ENCODE results near the gene C1R. TPM values are rescaled to one million over a fixed set of nuclear protein-coding genes. Genes with fewer than 3 reads are reported as not detected.

The C1R gene
- total and polyA plus RNA-seq, 2 of the 8 experiments (the other 6 are each of a cell fraction or from before 2014, with no cell fraction given), result 6.9 to 16.3 TPM

DNA sequence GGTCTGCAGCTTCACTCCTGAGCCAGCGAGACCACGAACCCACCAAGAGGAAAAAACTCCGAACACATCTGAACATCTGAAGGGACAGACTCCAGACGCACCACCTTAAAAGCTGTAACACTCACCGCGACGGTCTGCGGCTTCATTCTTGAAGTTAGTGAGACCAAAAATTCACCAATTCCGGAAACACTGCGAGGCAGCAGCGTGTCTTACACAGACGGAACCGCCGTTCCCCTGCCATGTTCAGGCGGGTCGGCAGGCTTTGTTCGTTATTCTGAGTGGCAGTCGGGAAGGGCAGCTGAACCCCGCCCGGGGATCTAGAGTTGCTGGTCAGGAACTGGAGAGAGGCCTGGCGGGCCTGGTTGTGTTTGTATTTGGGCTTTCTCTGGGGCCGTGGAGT lies 53.7 kb downstream of the C1R start:
- ChIA-PET CTCF (ENCODE audit: partially characterized antibody) (interaction anchor here (0.6 to 2.8 kb wide), 9 partner anchors 13 to 94 kb away, joined by 3 to 14 read pairs (median 3); partner anchors contain the start of gene LPCAT3), POLR2A (ENCODE audit: partially characterized antibody) (interaction anchor here (0.9 to 2.0 kb wide), 2 partner anchors 78 to 94 kb away, joined by 3 to 6 read pairs; partner anchors contain the start of genes C12orf57 and RNU7-1)
- no peaks in the 10 kb centered on the region for H3K79me2 ChIP-seq (ENCODE audit: control insufficient read depth in 1 of 2, insufficient read depth in 2 of 2, low read length in 2 of 2)
- no peak overlapping the region for H3K56ac ChIP-seq (replicated peaks; ENCODE audit: insufficient read length, low read depth, low read length)
- H3K9me3 ChIP-seq (ENCODE audit: insufficient read depth in 2 of 2, low read depth in 1 of 2, low read length in 1 of 2), result no peaks in the 10 kb centered on the region; a peak in 1 of 4 replicates
- no peak for TF ChIP-seq RAD21 (IDR thresholded peaks at IDR 0.05 in 1 of 2, conservative IDR thresholded peaks at IDR 0.05 in 1 of 2; ENCODE audit: low read depth in 2 of 2, low read length in 2 of 2)
- TF ChIP-seq, protein P1, sequence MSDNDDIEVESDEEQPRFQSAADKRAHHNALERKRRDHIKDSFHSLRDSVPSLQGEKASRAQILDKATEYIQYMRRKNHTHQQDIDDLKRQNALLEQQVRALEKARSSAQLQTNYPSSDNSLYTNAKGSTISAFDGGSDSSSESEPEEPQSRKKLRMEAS (IDR thresholded peaks at IDR 0.05), result no peak
- no peak for TF ChIP-seq RNF2 (IDR thresholded peaks at IDR 0.05; ENCODE audit: borderline replicate concordance, low read depth, low read length, missing control alignments, poor library complexity, severe bottlenecking)
- no peak for TF ChIP-seq KDM5A (IDR thresholded peaks at IDR 0.05; ENCODE audit: low read length)
- no peak for TF ChIP-seq RBBP5 (IDR thresholded peaks at IDR 0.05; ENCODE audit: borderline replicate concordance, low read depth, low read length)
- TF ChIP-seq ZNF274 (IDR thresholded peaks at IDR 0.05; ENCODE audit: borderline replicate concordance, extremely low read depth, low read length), result no peak
- no peak for TF ChIP-seq EP300 (IDR thresholded peaks at IDR 0.05; ENCODE audit: borderline replicate concordance in 1 of 2, low read depth in 2 of 2, low read length in 2 of 2)
- no peak for TF ChIP-seq BRCA1 (IDR thresholded peaks at IDR 0.05; ENCODE audit: low read depth, low read length)
- TF ChIP-seq SIX5 (IDR thresholded peaks at IDR 0.05; ENCODE audit: low read depth, low read length), result no peak
- TF ChIP-seq CTBP2 (IDR thresholded peaks at IDR 0.05; ENCODE audit: borderline replicate concordance, insufficient read depth, insufficient read length, low read length), result no peak
- TF ChIP-seq CEBPB (IDR thresholded peaks at IDR 0.05; ENCODE audit: low read depth, low read length), result no peak
- no peak for TF ChIP-seq SRF (IDR thresholded peaks at IDR 0.05; ENCODE audit: low read depth, low read length)
- no peak overlapping the region for H2BK120ac ChIP-seq (replicated peaks; ENCODE audit: low read depth, low read length)
- no peak overlapping the region for H4K91ac ChIP-seq (replicated peaks; ENCODE audit: insufficient read length, low read length)
- no peaks in the 10 kb centered on the region for H3K23me2 ChIP-seq (ENCODE audit: low read depth, low read length)
- FAIRE-seq (no peak), DNase-seq (ENCODE audit: low read depth in 1 of 2, low spot score in 2 of 2) (no peak)
- no peak overlapping the region for H3K27ac ChIP-seq (ENCODE audit: low read depth, low read length)
- no peak overlapping the region for H3K23ac ChIP-seq (ENCODE audit: insufficient read length)
- no peaks in the 10 kb centered on the region for H3K27me3 ChIP-seq (replicated peaks in 1 of 4; ENCODE audit: control insufficient read depth in 3 of 4, extremely low read depth in 1 of 4, insufficient read depth in 3 of 4, low read length in 3 of 4)
- no peaks in the 10 kb centered on the region for H4K20me1 ChIP-seq (replicated peaks in 1 of 2; ENCODE audit: control insufficient read depth in 1 of 2, insufficient read depth in 2 of 2, low read length in 2 of 2)
- H2BK5ac ChIP-seq (ENCODE audit: low read depth, low read length), result 0 out of 2 replicates have a peak overlapping the region, but pooled peaks have one; percentile 52
- no peak overlapping the region for H3K4ac ChIP-seq (replicated peaks; ENCODE audit: insufficient read length, low read depth, low read length)
- H2BK15ac ChIP-seq (ENCODE audit: low read length), result no peak overlapping the region
- no peaks in the 10 kb centered on the region for H3K79me1 ChIP-seq (ENCODE audit: low read depth, low read length)
- H4K5ac ChIP-seq (ENCODE audit: insufficient read length, low read depth, low read length), result no peak overlapping the region
- no peak overlapping the region for H3K9ac ChIP-seq (replicated peaks in 1 of 4; ENCODE audit: extremely low read depth in 1 of 4, low read depth in 3 of 4, low read length in 3 of 4)
- no peak overlapping the region for H3K18ac ChIP-seq (ENCODE audit: extremely low read depth, low read length)
- H2AK5ac ChIP-seq (ENCODE audit: low read depth, low read length), result no peak overlapping the region
- no peaks in the 10 kb centered on the region for H3K36me3 ChIP-seq (ENCODE audit: control insufficient read depth in 2 of 4, insufficient read depth in 4 of 4, low read length in 3 of 4)
- H2AFZ ChIP-seq (ENCODE audit: low read length), result no peak overlapping the region
- no peak overlapping the region for H3K4me3 ChIP-seq (ENCODE audit: extremely low read depth in 1 of 4, insufficient read depth in 2 of 4, low read depth in 3 of 4, low read length in 4 of 4)
- no peak overlapping the region for H2BK12ac ChIP-seq (ENCODE audit: low read depth, low read length)
- WGBS, 2 experiments (ENCODE audit: extremely low coverage in 1 of 2, insufficient coverage in 1 of 2, insufficient read length in 1 of 2, insufficient replicate concordance in 2 of 2, low coverage in 1 of 2, low lambda C conversion rate in 2 of 2, missing lambda C conversion rate in 1 of 2), result 90% methylated on average over 22 of the region's 22 CpGs; no CpG with 5 or more reads in 1 of the 2 experiments
- H2BK20ac ChIP-seq (ENCODE audit: low read length), result 0 out of 2 replicates have a peak overlapping the region, but pooled peaks have one; percentile 72
- H3K4me2 ChIP-seq (ENCODE audit: insufficient read depth in 1 of 2, low read depth in 2 of 2, low read length in 2 of 2), result no peak overlapping the region
- H3K14ac ChIP-seq (ENCODE audit: insufficient read length), result no peak overlapping the region
- no peak overlapping the region for H4K8ac ChIP-seq (ENCODE audit: extremely low read depth, insufficient read depth, low read length)
- peaks cover 0 to 4% (median 1%) of the 10 kb centered on the region in 4 experiments; a peak in 2 of 7 replicates for H3K4me1 ChIP-seq (replicated peaks in 1 of 4; ENCODE audit: control insufficient read depth in 3 of 4, insufficient read depth in 4 of 4, low read length in 3 of 4)
